Panc1 (cell line): Measurements from ENCODE around the gene ARID4B. TPM values are rescaled to one million over a fixed set of nuclear protein-coding genes. Genes with fewer than 3 reads are reported as not detected.

Experiments used
- ATAC-seq: fragments of 200-7000 bp; cut with Tn5 transposase; 2 replicates; pipeline ENCODE4 v1.9.1; 2020; ENCODE audit warnings: mild to moderate bottlenecking, moderate library complexity
- BruUV-seq: library from RNA; stranded (reverse); fragments of 400-500 nt; replicated peaks from 2 replicates; lab custom pipeline; 2021; lab: Mats Ljungman, UMichigan
- CTCF ChIA-PET: fragments of 300-600 bp; sonication (Branson Sonifier 250); formaldehyde crosslinking; loops from one replicate; lab custom pipeline; 2022; ENCODE audit warnings: antibody characterized with exemption; lab: Charles Lee
- POLR2A ChIA-PET: fragments of 300-600 bp; sonication (Branson Sonifier 250); formaldehyde crosslinking; loops from one replicate; lab custom pipeline; 2022; ENCODE audit warnings: antibody characterized with exemption; lab: Charles Lee
- DNase-seq: peaks from one replicate; pipeline ENCODE4 v3.0.0-alpha.2; 2010; ENCODE audit warnings: low read depth, low spot score
- H3K27ac ChIP-seq: 2 replicates; pipeline ENCODE4 v1.5.1; 2011; ENCODE audit warnings: mild to moderate bottlenecking, low read length, inconsistent platforms
- H3K27me3 ChIP-seq: fragments of 200-500 bp; sonication (Bioruptor generic); 2 replicates; pipeline ENCODE4 v1.6.0; 2014; ENCODE audit warnings: low read length, inconsistent platforms; ENCODE audit not compliant: control insufficient read depth, insufficient read depth
- H3K36me3 ChIP-seq: fragments of 200-500 bp; sonication (Bioruptor generic); 2 replicates; pipeline ENCODE4 v1.5.1; 2014; ENCODE audit warnings: inconsistent platforms, mild to moderate bottlenecking, low read length, moderate library complexity; ENCODE audit not compliant: control insufficient read depth, insufficient read depth
- H3K4me1 ChIP-seq: 2 replicates; pipeline ENCODE4 v1.5.1; 2011; ENCODE audit warnings: inconsistent platforms, mild to moderate bottlenecking, low read length, moderate library complexity; ENCODE audit not compliant: control insufficient read depth, insufficient read depth
- H3K4me3 ChIP-seq, 2 experiments: 2 replicates each; pipeline ENCODE4 v1.5.1; 2011 to 2012; ENCODE audit warnings: low read depth in 2 of 2, low read length in 2 of 2, mild to moderate bottlenecking in 2 of 2, inconsistent platforms in 1 of 2, moderate library complexity in 1 of 2
- H3K9me3 ChIP-seq: fragments of 200-500 bp; sonication (Bioruptor generic); 2 replicates; pipeline ENCODE4 v1.5.1; 2014; ENCODE audit warnings: low read depth, mild to moderate bottlenecking, inconsistent platforms, low read length, moderate library complexity; ENCODE audit not compliant: control insufficient read depth, insufficient read depth
- CTCF ChIP-seq: fragments of 450-650 bp; IDR thresholded peaks from 2 replicates; pipeline ENCODE4 v1.5.1; 2017; ENCODE audit warnings: mild to moderate bottlenecking
- POLR2AphosphoS5 ChIP-seq: IDR thresholded peaks from 2 replicates; pipeline ENCODE4 v1.6.1; 2012; ENCODE audit warnings: mild to moderate bottlenecking, low read depth, low read length, moderate library complexity
- REST ChIP-seq, 2 experiments: IDR thresholded peaks; 2 replicates each; pipeline ENCODE4 v1.6.1; 2011 to 2012; ENCODE audit warnings: low read depth in 2 of 2, control low read depth in 1 of 2, low read length in 1 of 2, mild to moderate bottlenecking in 1 of 2, moderate library complexity in 1 of 2; ENCODE audit not compliant: insufficient read depth in 1 of 2
- SIN3A ChIP-seq: IDR thresholded peaks from 2 replicates; pipeline ENCODE4 v1.6.1; 2012; ENCODE audit warnings: low read depth, mild to moderate bottlenecking, low read length, moderate library complexity, borderline replicate concordance; ENCODE audit not compliant: insufficient read depth
- TCF7L2 ChIP-seq: IDR thresholded peaks from 2 replicates; pipeline ENCODE4 v1.6.1; 2011; ENCODE audit warnings: mild to moderate bottlenecking, low read depth, low read length, inconsistent platforms
- in situ Hi-C: cut with HindIII; loops from 2 replicates; pipeline ENCODE4 v1.10.0; 2016; ENCODE audit warnings: low sequenced_read_pairs, low pct_unique_long_range_greater_than_20kb
- intact Hi-C: fragments of 100-400 bp; cut with micrococcal nuclease; formaldehyde crosslinking; loops from one replicate; pipeline ENCODE4 v1.10.0; 2022; ENCODE audit not compliant: unreplicated experiment
- total RNA-seq: library from RNA; stranded (reverse); gene quantifications from one replicate; pipeline ENCODE4 v1.2.1, GENCODE V29; 2021; ENCODE audit not compliant: unreplicated experiment

ARID4B gene
- total RNA-seq, 1 experiment from 2014 or later, result 37.5 TPM

- in situ Hi-C loops, result no loop called here
- no peaks in the 10 kb centered on the region for H3K9me3 ChIP-seq
- H3K4me1 ChIP-seq, result peaks cover 3% of the 10 kb centered on the region
- intact Hi-C loops, result no loop called here
- BruUV-seq, result no TSS peak
- H3K27ac ChIP-seq, result no peak overlapping the region
- ChIA-PET CTCF (no interaction called here), POLR2A (no interaction called here)
- H3K27me3 ChIP-seq, result no peaks in the 10 kb centered on the region
- DNase-seq (no peak), ATAC-seq (no peak)
- peaks cover 29% of the 10 kb centered on the region for H3K36me3 ChIP-seq
- TF ChIP-seq SIN3A (no peak), REST (IDR thresholded peaks at IDR 0.05; ENCODE audit: insufficient read depth in 1 of 2, low read depth in 2 of 2, low read length in 1 of 2) (no peak), POLR2AphosphoS5 (no peak), TCF7L2 (no peak), CTCF (no peak)
- no peak overlapping the region for H3K4me3 ChIP-seq
Observed at GRCh38 chr1:235240960-235241359, 87.0 kb downstream of the ARID4B start.

- peaks cover 24% of the 10 kb centered on the region for H3K36me3 ChIP-seq
- no peaks in the 10 kb centered on the region for H3K27me3 ChIP-seq
- ChIA-PET CTCF (no interaction called here), POLR2A (interaction anchor here (0.6 kb wide), 1 partner anchor 184 kb away, joined by 10 read pairs; no protein-coding TSS in a partner anchor)
- no peak overlapping the region for H3K27ac ChIP-seq
- intact Hi-C loops (no loop called here), in situ Hi-C loops (no loop called here)
- H3K4me1 ChIP-seq, result no peaks in the 10 kb centered on the region
- DNase-seq (no peak), ATAC-seq (no peak)
- H3K9me3 ChIP-seq, result no peaks in the 10 kb centered on the region
- no peak for TF ChIP-seq TCF7L2
- no peak for TF ChIP-seq SIN3A
- TF ChIP-seq POLR2AphosphoS5, result no peak
- no peak for TF ChIP-seq REST (IDR thresholded peaks at IDR 0.05; ENCODE audit: insufficient read depth in 1 of 2, low read depth in 2 of 2, low read length in 1 of 2)
- no peak for TF ChIP-seq CTCF
- no TSS peak for BruUV-seq
- H3K4me3 ChIP-seq, result no peak overlapping the region
Observed at GRCh38 chr1:235239851-235240250, 88.1 kb downstream of the ARID4B start.
